GM13976 (cell line): ENCODE measurements around the gene HYDIN.

Experiments used
- DNase-seq: peaks from one replicate; pipeline ENCODE4 v3.0.0; 2012; ENCODE audit warnings: low spot score
- CTCF ChIP-seq: IDR thresholded peaks from 2 replicates; pipeline ENCODE4 v1.5.1; 2012; ENCODE audit warnings: borderline replicate concordance, mild to moderate bottlenecking; ENCODE audit not compliant: insufficient read depth; ENCODE audit errors: extremely low read depth, missing control alignments, control extremely low read depth
- in situ Hi-C: fragments of 300-500 bp; cut with MboI; formaldehyde crosslinking; loops from one replicate; pipeline ENCODE4 v1.12.0; 2022; ENCODE audit warnings: low sequenced_read_pairs, mixed read lengths, inconsistent platforms; ENCODE audit not compliant: unreplicated experiment

Gene HYDIN

GRCh38 chr16:70760221-70760620 lies 470.3 kb downstream of the HYDIN start:
- no peak for TF ChIP-seq CTCF
- in situ Hi-C loops: no loop called here

GRCh38 chr16:70759666-70760065 lies 470.9 kb downstream of the HYDIN start:
- TF ChIP-seq CTCF: no peak
- no peak for DNase-seq
- in situ Hi-C loops: no loop called here

More at GRCh38 chr16:70760221-70760620, 470.3 kb downstream of the HYDIN start:
- DNase-seq: no peak

- in situ Hi-C loops: no loop called here
- no peak for TF ChIP-seq CTCF
- DNase-seq: no peak
These were observed 471.7 kb downstream of the HYDIN start for GRCh38 chr16:70758786-70759185.
